ENCODE measurements around the gene SEMA5B.

- TF ChIP-seq ZNF274 (IDR thresholded peaks at IDR 0.05; ENCODE audit: low read depth, low read length) = no peak
- no peak for TF ChIP-seq SUZ12 (IDR thresholded peaks at IDR 0.05; ENCODE audit: extremely low read depth, insufficient read depth, insufficient read length)
Observed at GRCh38 chr3:122921791-122922651, 105.5 kb downstream of the SEMA5B start.

Measured in NT2/D1 (cell line).